DMS114 treated with DMSO at 0.1 percent for 48 hours (cell line): Measurements from ENCODE around the gene DSTN.

ENCODE experiments used
- DNase-seq: peaks from one replicate; lab custom pipeline; 2025; ENCODE audit not compliant: unreplicated experiment; lab: John Stamatoyannopoulos, UW

Gene DSTN

DNA sequence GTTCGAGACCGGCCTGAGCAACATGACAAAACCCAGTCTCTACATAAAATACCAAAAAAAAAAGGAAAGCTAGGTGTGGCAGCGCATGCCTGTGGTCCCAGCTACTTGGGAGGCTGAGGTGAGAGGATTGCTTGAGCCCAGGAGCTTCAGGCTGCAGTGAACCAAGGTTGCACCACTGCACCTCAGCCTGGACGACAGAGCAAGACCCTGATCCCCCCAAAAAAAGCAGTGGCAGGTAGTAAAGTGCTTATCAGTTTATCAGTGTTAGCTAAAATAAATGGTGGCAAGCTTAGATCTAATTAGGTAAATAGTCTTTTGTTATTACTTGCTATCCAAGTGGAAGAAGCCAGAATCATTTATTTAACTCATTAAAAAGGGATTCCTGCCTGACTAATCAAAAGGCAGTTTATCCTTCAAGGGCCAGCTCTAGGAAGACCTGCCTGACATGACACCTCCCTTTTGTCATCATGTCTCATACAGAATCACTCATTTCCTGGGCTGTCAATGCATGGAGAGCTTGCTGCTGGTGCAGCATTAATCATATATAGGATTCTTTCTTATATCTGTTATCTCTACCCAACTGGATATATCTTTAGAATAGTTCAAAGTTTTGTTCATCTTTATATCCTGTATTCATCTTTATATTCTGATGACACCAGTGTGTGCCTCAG is 9.6 kb downstream of the DSTN start:
- DNase-seq = no peak

DNA sequence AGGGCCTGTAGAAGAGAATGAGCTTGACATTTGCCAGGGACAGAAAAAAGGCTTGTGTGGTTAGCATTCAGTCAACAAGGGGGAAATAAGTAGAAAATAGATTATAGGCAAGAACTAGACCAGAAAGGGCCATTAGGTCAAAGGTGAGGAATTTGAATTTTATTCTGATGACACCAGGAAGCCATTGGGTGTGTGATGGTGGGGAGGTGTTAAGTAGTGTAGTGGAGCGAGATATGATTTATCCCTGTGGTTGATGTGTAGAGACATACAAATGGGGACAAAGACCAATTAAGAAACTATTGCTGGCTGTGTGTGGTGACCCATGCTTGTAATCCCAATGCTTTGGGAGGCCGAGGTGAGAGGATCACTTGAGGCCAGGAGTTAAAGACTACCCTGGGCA is 11.0 kb downstream of the DSTN start:
- DNase-seq = no peak

DNA sequence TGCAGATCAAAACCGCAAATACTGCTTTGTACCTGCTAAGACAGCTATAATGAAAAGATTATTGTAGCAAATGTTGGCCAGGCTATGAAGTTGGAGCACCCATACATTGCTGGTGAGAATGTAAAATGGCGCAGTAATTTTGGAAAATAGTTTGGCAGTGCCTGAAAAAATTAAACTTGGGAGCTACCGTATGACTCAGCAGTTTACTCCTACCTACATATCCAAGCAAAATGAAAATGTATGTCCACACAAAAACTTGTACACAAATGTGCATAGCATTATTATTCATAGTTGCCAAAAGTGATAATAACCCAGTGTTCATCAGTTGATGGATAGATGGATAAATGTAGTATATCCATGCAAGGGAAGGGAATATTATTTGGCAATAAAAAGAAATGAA is 13.3 kb downstream of the DSTN start:
- DNase-seq = no peak

DNA sequence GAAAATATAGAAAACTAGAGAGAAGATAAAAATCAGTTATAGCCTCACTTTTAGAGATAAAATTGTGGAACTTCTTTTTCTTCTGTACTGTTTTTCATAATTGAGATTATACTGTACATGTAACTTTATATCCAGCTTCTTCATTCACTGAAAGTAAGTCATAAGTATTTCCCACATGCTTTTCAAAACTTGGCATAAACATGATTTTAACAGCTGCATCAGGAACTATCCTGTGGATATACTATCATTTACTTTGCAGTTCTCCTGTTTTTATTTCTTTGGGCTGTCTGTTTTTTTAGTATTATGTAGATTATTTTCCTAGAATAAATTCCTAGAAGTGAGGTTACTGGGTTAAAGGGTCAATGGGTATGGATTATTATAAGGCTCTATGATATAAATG is 14.8 kb downstream of the DSTN start:
- no peak for DNase-seq

DNA sequence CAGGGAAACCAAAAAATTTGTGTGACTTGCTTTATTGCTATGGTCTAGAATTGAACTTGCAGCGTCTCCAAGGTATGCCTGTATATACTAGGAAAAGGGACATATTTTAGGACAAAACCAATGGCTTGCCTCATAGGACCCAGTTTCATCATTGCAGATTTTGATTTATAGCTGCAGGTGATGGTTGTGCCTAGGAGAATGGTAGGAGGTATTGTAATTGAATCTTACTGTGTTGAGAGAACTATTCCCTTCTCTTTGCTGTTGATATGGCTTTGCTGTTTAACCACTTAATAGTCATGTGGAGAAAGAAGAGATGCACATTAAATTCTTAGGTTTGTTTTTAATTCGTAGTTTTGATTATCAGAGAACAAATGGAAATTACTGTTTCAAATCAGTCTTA is 16.4 kb downstream of the DSTN start:
- DNase-seq = no peak

DNA sequence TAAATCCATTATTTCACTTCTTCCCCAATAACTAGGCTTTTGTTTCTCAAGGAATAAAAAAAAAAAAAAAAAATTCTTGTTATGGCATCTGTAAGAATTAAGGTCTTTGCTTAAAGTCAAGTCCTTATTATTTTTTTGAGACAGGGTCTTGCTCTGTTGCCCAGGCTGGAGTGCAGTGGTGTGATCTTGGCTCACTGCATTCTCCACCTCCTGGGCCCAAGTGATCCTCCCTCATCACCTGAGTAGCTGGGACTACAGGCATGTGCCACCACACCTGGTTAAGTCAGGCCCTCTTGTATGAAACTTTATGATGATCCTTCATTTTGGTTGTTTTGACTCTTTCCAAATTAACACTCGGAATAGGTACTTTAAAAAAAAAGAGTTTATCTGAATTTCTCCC is 17.3 kb downstream of the DSTN start:
- no peak for DNase-seq

DNA sequence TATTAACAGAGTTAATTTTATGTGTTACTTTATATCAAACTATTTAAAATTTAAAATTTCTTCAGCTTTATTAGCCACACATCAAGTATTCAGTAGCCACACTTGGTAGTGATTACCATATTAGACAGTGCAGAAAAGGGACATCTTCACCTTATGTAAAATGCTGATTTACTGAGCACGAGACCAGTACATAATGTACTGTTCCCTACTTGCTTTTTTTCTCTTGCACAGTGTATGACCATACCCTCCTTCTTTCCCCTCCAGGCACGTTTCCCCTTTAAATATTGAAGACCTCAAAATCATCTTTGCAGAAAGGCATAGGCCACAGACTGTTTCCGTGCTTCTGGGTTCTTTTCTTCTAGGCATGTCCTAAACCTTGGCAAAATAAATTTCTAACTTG is 17.9 kb downstream of the DSTN start:
- DNase-seq = no peak

DNA sequence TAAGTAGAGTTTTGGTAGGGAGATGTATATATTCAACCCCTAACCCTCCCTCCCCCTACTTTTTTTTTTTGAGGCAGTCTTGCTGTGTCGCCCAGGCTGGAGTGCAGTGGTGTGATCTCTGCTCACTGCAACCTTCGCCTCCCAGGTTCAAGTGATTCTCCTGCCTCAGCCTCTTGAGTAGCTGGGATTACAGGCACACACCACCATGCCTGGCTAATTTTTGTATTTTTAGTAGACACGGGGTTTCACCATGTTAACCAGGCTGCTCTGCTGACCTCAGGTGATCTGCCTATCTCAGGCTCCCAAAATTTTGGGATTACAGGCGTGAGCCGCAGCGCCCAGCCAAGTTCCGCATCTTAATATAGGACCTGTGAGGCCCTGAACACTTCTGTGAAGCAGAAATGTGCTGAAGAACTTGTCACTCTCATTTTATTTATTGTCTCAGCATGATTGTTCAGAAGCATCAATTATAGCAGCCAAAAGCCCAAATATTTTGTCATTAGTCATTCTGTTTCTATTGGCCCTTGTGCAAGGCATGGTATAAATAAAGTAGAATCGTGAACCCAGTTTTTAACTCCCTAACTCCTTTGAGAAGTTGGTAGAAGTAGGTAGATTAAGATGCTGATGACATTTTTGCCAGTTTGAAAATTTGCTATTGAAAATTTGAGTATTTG is 19.4 kb downstream of the DSTN start:
- DNase-seq = no peak

DNA sequence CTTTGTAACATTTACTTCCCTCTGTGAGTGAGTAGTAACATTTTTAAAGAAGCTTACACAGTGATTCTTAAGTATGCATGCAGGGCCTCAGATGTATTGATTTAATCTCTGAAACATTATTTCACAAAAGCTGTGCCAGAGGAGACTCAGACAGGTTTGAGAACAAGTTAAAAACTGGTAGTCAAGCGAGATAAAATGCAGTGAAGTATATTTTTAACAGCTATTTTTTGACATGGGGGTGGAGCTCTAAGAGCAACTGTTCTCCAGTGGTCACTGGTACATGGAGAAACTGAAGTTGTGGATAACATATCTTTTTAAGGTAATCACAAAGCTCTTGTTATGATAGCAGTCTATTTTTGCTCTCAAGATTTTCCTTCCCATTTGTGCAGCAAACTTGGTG is 20.4 kb downstream of the DSTN start:
- DNase-seq = no peak

DNA sequence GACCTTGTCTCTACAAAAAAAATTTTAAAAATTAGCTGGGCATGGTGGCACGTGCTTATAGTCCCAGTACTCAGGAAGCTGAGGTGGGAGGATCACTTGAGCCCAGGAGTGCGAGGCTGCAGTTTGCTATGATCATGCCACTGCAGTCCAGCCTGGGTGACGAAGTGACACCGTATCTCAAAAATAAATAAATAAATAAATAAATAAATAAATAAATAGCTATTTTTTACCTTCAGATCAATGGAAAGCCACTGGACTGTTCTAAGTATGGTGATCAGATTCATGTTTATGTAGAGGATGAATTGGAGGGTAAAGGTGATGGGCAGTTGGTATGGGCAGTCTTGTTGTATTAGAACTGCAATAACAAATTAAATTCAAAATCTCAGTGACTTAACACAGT is 24.0 kb downstream of the DSTN start:
- no peak for DNase-seq

DNA sequence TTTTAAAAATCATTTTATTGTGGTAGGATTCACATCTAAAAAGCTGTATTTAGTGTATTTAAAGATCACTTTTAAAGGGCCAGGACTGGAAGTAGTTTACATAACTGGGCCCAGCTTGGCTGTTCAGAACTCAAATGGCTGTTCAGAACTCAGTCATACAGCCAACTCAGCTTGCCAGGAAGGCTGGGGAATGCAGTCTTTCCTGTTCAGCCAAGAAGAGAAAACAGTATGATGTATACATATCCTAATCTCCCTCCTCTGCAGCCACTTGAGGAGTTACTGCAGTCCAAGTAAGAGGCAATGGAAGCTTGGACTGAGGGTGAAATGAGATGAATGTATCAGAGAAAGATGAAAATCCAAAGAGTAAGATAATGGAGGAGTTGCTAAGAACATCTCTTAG is 24.6 kb downstream of the DSTN start:
- DNase-seq = no peak

DNA sequence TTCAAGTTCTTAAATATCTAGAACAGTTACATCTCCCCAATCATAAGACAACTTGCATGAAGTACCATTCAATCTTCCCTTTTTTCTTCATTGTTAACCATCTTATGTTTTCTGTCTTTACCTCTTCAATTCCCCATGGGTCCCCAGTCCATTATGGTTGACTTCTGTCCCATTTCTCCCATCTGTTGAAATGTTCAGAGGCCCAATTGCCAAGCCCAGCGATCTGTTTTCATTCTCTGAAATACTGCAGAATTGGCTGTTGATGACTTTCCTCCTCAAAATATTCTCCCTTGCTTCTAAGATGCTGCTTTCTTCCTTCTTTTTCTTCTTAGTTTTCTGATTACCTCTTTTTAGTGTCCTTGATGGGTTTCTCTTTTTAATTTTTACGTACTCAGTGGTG is 26.0 kb downstream of the DSTN start:
- DNase-seq = no peak

DNA sequence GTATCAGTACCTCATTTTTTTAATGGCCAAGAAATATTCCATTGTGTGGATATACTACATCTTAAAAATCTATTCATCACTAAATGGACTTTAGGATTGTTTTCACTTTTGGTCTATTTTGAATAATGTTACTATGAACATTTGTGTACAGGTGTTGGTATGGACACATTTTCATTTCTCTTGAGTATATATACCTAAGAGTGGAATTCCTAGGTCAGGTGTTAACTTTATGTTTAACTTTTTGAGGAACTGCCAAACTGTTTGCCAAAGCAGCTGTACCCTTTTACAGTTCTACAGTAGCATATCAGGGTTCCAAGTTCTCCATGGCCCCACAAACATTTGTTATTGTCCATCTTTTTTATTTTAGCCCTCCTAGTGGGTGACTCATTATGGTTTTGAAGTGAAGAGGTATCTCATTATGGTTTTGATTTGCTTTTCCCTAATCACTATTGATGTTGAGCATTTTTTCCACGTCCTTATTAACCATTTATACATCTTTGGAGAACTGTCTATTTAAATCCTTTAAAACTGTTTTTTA is 28.2 kb downstream of the DSTN start:
- DNase-seq = no peak

DNA sequence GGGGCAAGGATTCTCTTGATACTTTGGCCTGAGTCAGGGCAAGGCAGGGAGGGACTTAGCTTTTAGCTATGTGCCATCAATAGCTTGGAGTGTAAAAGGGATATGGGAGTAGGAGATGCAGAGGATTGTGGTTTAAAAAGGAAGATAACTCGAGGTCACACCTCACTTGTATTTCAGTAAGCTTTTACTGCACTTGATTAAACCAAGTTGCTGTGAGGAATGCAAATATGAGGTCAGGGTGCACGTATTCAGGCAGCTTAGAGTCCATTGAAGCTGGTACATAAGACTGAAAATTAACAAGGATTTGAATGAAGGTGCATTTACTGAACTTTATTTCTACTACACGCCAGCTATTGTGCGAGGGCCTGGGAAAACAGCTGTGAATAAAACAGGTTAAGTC is 32.1 kb downstream of the DSTN start:
- DNase-seq = no peak

DNA sequence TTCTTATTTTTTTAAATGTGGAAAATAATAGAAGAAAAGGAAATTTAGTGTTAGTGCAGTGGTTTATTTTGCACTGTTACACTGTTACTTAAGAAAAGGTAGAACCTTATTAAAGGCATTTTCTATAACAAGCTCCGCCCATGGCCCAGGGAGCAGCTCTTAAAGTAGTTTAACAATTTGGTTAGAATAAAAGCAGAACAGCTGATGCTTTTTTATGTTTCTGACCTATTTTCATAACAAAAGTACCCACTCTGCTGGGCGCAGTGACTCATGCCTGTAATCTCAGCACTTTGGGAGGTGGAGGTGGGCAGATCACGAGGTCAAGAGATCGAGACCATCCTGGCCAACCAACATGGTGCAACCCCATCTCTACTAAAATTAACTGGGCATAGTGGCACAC is 32.6 kb downstream of the DSTN start:
- no peak for DNase-seq

DNA sequence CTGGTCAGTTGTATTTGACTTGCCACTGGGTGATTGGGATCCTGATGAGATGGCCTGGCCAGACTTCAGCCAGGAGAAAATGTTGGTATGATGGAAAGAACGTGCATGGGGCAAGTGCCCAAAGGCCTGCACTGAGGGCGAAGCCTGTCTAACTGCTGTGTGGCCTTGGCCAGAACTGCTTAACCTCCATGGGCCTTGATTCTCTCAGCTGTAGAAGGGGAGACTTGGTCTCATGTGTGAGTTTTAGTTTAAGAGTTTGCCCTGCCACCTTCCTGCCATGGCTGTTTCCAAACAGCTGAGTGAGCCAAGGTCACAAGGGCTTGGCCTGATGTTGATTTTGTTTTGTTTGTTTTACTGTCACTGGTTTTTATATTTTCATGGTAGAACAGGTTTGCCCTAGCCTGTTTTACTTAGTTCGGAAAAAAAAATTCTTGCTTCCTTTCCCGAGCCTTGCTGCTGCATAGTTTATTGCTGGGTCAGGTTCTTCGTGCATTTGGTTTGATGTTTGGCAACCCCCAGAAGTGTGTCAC is 35.3 kb downstream of the DSTN start:
- DNase-seq = no peak

DNA sequence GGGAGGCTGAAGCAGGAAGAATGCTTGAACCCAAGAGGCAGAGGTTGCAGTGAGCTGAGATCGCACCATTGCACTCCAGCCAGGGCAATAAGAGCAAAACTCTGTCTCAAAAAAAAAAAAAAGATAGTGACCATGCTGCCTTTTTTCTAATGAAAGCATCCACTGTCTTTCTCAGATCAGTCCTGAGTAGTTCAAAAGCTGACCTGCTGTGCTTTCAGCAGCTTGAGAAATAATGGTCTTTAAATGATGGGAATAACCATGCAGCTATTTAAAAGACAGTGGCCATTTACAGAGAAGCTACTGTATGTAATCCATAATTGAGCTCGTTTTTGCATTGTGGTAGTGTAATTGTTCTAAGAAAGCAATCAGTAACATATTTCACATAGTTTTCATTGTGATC is 36.1 kb downstream of the DSTN start:
- DNase-seq = no peak

DNA sequence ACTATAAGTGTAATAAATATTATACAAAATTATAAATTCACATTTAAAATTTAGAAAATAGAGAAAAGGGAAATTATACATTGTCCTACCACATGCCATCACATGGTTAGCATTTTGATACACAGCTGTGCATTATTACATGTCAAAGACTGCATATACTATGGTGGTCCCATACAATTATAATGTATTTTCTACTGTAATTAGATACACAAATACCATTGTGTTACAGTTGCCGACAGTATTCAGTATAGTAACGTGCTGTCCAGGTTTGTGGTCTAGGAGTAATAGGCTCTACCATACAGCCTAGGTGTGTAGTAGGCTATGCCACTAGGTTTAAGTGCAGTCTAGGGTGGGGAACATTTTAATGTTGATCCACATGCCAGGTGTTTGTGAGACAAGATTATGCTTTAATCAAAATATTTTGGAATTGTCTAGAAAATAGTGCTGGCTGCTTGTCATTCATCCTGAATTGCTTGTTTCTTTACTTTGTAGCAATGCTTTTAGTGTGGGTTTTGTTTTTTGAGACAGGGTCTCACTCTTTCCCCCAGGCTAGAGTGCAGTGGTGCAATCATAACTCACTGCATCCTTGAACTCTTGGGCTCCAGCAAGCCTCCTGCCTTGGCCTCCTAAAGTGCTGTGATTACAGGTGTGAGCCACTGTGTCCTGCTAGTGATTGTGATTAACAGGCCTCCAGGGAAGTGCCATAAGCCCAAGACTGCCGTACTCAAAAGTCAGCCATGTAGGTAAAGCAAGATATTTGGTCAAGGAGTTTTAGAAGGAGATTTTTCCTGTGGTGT is 39.0 kb downstream of the DSTN start:
- no peak for DNase-seq

DNA sequence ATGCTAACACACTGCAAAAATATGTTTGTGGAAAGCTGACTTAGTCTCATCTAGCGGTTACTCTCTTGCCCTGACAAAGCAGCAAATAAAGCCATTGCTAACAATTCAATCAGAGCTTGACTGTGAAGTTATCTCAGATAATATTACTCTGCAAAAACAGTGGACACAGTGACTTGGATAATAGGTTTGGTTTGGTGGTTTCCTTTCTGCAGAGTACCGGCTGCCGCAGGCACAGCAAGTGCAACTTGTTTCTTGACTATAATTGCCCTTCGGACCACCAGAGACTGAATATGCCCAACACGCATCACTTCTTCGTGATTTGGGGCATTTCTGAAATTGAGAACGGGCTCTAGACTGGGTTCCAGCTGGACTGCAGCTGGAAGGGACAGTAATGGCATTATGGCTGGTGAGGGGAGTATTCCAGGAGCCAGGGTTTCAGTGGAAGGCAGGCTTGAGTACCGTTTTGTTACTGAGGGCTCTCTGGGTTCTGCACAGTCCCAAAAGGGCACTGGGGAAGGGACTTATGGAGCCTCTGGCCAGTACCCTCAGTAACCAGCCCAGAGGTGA is 40.0 kb downstream of the DSTN start:
- no peak for DNase-seq

DNA sequence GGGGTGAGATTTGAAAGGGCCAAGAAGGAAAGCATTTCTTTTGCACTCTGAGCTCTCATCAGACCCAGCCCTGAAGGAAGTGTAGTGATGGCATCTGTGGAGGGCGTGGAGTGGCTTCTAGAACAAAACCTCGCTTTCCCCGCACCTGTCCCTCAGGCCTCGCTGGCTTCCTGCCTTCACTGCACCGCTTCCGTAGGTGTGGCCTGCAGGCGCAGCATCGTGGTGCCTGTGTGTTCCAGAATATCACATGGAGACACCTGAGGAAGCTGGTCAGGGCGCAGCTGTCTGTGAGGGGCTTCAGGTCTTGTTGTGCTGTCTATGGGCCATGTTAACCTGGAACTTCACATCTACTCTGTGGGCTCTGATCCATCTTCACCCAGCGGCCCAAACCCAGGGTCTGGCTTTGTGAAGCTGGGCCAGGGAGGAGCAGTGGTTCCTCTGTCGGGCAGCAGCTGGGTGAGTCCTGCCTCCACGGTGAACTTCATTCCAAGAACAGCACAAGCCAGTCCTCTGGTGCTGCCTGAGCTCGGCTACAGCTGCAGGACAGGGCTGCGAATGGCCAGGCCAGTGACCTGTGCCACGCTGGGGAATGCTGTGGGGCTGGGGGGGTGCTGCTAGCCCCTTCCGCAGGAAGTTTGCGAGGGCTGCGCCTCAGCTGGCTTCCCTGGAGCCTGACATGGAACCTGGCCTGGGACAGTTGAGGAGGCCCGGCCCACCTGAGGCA is 40.9 kb downstream of the DSTN start:
- no peak for DNase-seq

DNA sequence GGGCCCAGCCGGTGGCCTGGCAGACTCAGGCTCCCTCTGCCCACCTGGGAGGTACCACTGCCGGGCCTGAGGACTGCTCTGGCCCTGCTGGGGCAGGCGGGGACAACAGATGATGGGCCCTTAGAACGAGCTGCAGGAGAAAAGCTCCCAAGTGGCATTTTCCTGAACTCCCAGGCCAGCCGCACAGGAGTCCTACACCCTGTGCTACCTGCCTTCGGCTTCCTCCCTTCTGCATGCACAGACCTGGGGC is 41.3 kb downstream of the DSTN start:
- no peak for DNase-seq
